Measurements from ENCODE around the gene REEP3.

The REEP3 gene

GRCh38 chr10:63588436-63589167 is 67.4 kb downstream of the REEP3 start:
- no peak for DNase-seq (ENCODE audit: low read depth in 2 of 2)

- DNase-seq (ENCODE audit: low read depth in 2 of 2): no peak
These were observed 70.6 kb downstream of the REEP3 start for GRCh38 chr10:63591600-63592379.

DNA sequence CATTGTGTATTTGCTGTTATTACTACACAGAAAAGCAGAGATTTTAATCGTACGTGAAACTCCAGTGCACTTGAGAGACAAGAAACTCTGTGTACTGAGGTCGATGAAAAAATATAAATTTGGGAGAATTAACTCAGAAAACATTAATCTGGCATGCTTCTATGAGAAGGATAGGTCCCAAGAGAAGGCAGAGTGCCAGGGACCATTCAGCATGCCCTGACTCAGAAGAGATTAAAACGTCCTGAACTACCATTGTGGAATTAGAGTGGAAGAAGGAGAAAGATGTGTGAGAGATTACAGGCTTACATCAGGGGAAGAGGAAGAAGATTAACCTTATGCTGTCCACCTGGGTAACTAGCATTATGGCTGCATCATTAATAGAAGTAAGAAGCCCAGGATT is 72.4 kb downstream of the REEP3 start:
- no peak for DNase-seq (ENCODE audit: low read depth in 2 of 2)

- DNase-seq (ENCODE audit: low read depth in 2 of 2): no peak
These were observed 73.9 kb downstream of the REEP3 start for GRCh38 chr10:63595072-63595471.

- DNase-seq (ENCODE audit: low read depth in 2 of 2): no peak
These were observed 75.7 kb downstream of the REEP3 start for GRCh38 chr10:63596924-63597323.

GRCh38 chr10:63600540-63600939 is 79.3 kb downstream of the REEP3 start:
- DNase-seq (ENCODE audit: low read depth in 2 of 2): no peak

GRCh38 chr10:63603709-63604445 is 82.7 kb downstream of the REEP3 start:
- DNase-seq (ENCODE audit: low read depth in 2 of 2): no peak

- no peak for DNase-seq (ENCODE audit: low read depth in 2 of 2)
These were observed 84.2 kb downstream of the REEP3 start for GRCh38 chr10:63605197-63605967.

DNA sequence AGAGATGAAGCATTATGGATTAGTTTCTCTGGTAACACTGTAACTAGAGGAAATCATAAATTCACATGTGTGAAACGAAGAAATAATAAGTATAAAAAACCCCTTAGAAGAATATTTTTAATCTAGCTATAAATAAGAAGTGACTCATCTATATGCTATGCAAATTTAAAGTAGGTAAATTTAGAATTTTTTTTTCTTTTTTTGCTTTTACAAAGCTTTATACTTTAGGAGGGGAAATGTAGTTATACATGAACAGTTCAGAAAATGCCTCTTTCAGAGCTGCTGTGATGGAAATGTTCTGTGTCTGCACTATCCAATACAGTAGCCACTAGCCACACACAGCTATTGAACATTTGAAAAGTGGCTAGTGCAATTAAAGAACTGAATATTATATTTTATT is 87.3 kb downstream of the REEP3 start:
- no peak for DNase-seq (ENCODE audit: low read depth in 2 of 2)

GRCh38 chr10:63611078-63611477 is 89.9 kb downstream of the REEP3 start:
- DNase-seq (ENCODE audit: low read depth in 2 of 2): no peak

GRCh38 chr10:63614371-63614891 is 93.2 kb downstream of the REEP3 start:
- DNase-seq (ENCODE audit: low read depth in 2 of 2): no peak

DNA sequence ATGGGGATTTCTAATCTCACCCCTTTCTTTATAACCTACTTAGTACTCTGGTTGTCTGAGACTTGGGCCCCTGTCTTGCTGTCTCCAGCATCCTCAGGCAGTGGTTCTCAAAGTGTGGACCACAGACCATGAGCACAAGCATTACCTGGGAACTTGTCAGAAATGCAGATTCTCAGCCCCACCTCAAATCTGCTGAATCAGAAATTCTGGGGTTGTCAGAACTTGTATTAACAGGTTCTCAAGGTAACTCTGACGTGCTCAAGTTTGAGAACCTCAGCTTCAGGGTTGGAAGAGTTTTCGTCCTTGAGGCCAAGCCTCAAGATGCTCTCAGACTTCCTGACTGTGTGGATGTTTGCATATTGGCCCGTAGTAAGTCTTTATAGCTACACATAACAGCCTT is 97.4 kb downstream of the REEP3 start:
- DNase-seq (ENCODE audit: low read depth in 2 of 2): no peak

DNA sequence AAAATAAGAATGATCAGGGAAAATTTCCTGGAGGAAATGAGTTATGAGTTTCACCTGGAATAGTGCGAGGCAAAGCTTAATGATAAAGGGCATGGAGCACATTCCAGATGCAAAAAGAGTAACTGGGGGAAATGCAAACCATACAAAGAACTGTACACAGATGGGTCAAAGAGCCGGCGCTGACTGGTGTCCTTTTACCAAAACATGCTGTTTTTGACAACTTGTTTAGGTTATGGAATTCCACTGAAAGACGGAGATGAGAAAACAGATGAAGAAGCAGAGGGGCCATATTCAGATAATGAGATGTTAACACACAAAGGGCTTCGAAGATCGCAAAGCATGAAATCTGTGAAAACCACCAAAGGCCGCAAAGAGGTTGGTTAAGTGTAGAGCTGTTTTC is 98.2 kb downstream of the REEP3 start:
- no peak for DNase-seq (ENCODE audit: low read depth in 2 of 2)

DNA sequence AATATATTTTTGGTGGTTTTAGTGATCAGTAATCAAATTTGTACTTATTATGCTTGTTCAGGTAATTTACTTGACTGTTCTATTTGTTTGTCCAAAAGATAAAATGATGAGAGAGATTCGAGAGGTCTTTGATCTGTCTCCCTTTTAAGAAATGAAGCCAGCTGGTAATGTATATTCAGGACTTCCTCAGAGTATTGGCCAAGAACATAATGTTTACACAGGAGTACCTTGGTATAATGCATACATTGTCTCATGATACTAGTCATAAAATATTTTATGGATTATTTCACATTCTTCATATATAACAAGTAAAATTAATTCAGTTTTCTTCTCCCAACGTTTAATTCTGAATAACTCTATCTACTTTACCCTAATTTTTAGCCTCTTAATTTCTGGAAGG is 100.9 kb downstream of the REEP3 start:
- no peak for DNase-seq (ENCODE audit: low read depth in 2 of 2)

DNA sequence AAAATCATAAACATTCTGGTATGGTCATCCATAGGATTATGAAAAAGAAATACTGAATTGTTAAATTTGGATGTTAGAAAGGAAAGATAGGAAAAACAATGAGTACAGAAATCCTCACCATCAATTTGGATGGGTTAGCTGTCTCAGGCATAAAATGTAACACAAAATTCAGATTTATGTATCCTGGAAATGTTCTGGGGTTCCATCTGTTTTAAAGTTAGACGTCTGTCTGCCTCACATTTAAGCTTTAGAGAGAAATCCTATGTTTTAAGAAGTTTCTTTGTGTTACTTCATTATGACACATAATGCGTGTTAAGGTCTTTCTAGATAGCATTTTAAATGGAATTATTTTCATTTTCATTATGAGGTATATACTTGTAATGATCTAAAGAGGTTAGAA is 103.5 kb downstream of the REEP3 start:
- no peak for DNase-seq (ENCODE audit: low read depth in 2 of 2)

- no peak for DNase-seq (ENCODE audit: low read depth in 2 of 2)
These were observed 106.2 kb downstream of the REEP3 start for GRCh38 chr10:63627396-63627795.

DNA sequence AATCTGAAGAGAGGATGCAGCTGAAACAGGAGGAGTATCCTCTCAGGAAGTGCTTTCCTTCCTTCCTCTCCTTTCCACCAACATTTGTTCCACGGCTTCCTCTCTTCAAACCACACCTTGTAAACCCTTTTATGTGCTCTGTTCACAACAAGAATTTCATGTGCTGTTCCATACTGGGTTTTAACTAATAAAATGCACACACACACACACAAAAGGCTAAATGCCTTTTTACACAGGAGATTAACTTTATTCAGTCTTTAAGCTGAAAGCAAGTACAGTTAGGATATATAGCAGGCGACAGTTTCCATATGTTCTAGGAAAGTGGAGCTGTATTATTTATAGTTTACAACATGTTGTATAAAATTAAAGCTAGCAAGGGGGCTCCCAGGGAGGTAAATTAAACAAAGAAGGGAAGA is 106.7 kb downstream of the REEP3 start:
- DNase-seq (ENCODE audit: low read depth in 2 of 2): no peak

- DNase-seq (ENCODE audit: low read depth in 2 of 2): no peak
These were observed 107.5 kb downstream of the REEP3 start for GRCh38 chr10:63628526-63629362.

DNA sequence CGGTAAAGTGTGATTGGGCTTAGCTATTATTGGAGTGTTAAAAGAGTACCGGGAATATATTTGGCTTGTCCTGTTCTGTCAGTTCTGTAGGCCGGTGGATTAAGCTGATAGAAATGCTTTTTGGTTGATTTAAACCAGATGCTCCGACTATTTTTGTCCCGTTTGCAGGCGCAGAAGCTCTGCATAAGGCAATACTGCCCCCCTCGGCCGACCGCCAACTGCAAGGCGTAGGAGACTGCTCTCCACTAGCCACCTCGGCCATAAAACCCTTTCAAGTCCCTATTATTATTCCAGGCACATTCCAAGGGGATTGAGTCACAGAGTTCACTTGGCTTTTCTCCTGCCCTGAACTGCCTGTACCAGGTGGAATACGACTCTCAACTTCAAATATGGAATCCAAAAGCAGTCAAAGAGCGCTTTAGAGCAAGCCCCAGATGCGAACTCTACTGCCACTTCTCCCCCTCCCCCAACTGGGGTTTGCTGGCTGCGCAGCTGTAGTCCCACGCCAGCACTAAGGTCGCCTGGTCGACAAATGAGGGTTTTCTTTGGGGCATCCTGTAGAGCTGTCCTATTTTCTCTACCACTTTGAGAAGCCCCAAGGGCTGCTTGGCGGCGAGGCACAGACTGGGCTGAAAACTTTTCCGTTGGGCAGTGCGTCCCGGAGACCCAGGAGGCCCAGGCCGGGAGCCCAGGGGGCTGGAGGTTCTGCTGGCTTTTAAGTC is 108.3 kb downstream of the REEP3 start:
- peak; percentile 43 to 59 for DNase-seq (ENCODE audit: low read depth in 2 of 2)

Data from activated CD8-positive, alpha-beta memory T cell treated with anti-CD3 and anti-CD28 coated beads for 4 hours (primary cell).